Cortex of kidney (tissue), 1 donor: ENCODE measurements around the gene HEPACAM.

Source experiments
- DNase-seq: peaks from one replicate; lab custom pipeline; 2025; lab: John Stamatoyannopoulos, UW

HEPACAM gene

GRCh38 chr11:124898711-124899110 lies 37.1 kb downstream of the HEPACAM start:
- no peak for DNase-seq

GRCh38 chr11:124898263-124898680 lies 37.6 kb downstream of the HEPACAM start:
- DNase-seq = no peak

GRCh38 chr11:124897674-124898262 lies 38.1 kb downstream of the HEPACAM start, which contains the start of gene ROBO4:
Gene ROBO4, minus strand, starts transcription at chr11:124897865. Its CDS starts 70 bp downstream, at chr11:124897795.
- DNase-seq = no peak

- DNase-seq = no peak
Observed at GRCh38 chr11:124896821-124897391, 38.9 kb downstream of the HEPACAM start.

- DNase-seq = no peak
Observed at GRCh38 chr11:124896071-124896750, 39.6 kb downstream of the HEPACAM start.

GRCh38 chr11:124895471-124895971 lies 40.3 kb downstream of the HEPACAM start:
- DNase-seq = no peak

GRCh38 chr11:124894606-124895430 lies 41.0 kb downstream of the HEPACAM start:
- no peak for DNase-seq

GRCh38 chr11:124893781-124894401 lies 42.0 kb downstream of the HEPACAM start:
- no peak for DNase-seq

GRCh38 chr11:124892750-124893454 lies 42.9 kb downstream of the HEPACAM start:
- no peak for DNase-seq

GRCh38 chr11:124892146-124892545 lies 43.7 kb downstream of the HEPACAM start:
- no peak for DNase-seq

- DNase-seq = no peak
Observed at GRCh38 chr11:124891373-124891861, 44.4 kb downstream of the HEPACAM start.

GRCh38 chr11:124890683-124891372 lies 45.0 kb downstream of the HEPACAM start:
- no peak for DNase-seq

GRCh38 chr11:124890151-124890550 lies 45.7 kb downstream of the HEPACAM start:
- no peak for DNase-seq

GRCh38 chr11:124889191-124890091 lies 46.4 kb downstream of the HEPACAM start:
- no peak for DNase-seq

- DNase-seq = no peak
Observed at GRCh38 chr11:124887667-124888013, 48.2 kb downstream of the HEPACAM start.

- no peak for DNase-seq
Observed at GRCh38 chr11:124886978-124887666, 48.7 kb downstream of the HEPACAM start.

GRCh38 chr11:124886476-124886875 lies 49.4 kb downstream of the HEPACAM start:
- no peak for DNase-seq

GRCh38 chr11:124884869-124885479 lies 50.9 kb downstream of the HEPACAM start:
- DNase-seq = no peak
